WTC11 (cell line): Measurements from ENCODE around the gene MSGN1. TPM values are rescaled to one million over a fixed set of nuclear protein-coding genes. Genes with fewer than 3 reads are reported as not detected.

Experiments used
- ATAC-seq: fragments of 200-7000 bp; cut with Tn5 transposase; 2 replicates; pipeline ENCODE4 v1.10.0; 2021; ENCODE audit warnings: mild to moderate bottlenecking, moderate library complexity
- CTCF ChIA-PET: fragments of 300-600 bp; sonication (Branson Sonifier 250); formaldehyde crosslinking; loops from one replicate; lab custom pipeline; 2021; ENCODE audit warnings: antibody characterized with exemption; lab: Charles Lee
- POLR2A ChIA-PET: fragments of 350-600 bp; sonication (Branson Sonifier 250); formaldehyde crosslinking; loops from one replicate; lab custom pipeline; 2021; ENCODE audit warnings: antibody characterized with exemption; lab: Charles Lee
- DNase-seq: peaks from one replicate; pipeline ENCODE4 v3.0.0; 2021; ENCODE audit warnings: low spot score
- H3K27ac Mint-ChIP-seq: 2 replicates; pipeline ENCODE4 v1.8.0; 2021; ENCODE audit warnings: mixed read lengths
- H3K27me3 Mint-ChIP-seq: 2 replicates; pipeline ENCODE4 v1.8.0; 2021; ENCODE audit warnings: low read depth, mild to moderate bottlenecking, moderate library complexity, mixed read lengths
- H3K36me3 Mint-ChIP-seq: 2 replicates; pipeline ENCODE4 v1.8.0; 2021; ENCODE audit warnings: mixed read lengths
- H3K4me1 Mint-ChIP-seq: 2 replicates; pipeline ENCODE4 v1.8.0; 2022; ENCODE audit warnings: mixed read lengths
- H3K4me3 Mint-ChIP-seq: 2 replicates; pipeline ENCODE4 v1.8.0; 2021; ENCODE audit warnings: mild to moderate bottlenecking, moderate library complexity, mixed read lengths
- H3K9me3 Mint-ChIP-seq: 2 replicates; pipeline ENCODE4 v1.8.0; 2021; ENCODE audit warnings: mixed read lengths
- ELF4 ChIP-seq: sonication (generic); formaldehyde crosslinking; IDR thresholded peaks from 2 replicates; pipeline ENCODE4 v1.8.1; 2022; ENCODE audit warnings: low read depth, mild to moderate bottlenecking, moderate library complexity, missing genetic modification reagents
- ESRRA ChIP-seq: sonication (generic); formaldehyde crosslinking; IDR thresholded peaks from 2 replicates; pipeline ENCODE4 v1.8.1; 2022; ENCODE audit warnings: mild to moderate bottlenecking, missing genetic modification reagents, borderline replicate concordance
- FOXJ3 ChIP-seq: sonication (generic); formaldehyde crosslinking; IDR thresholded peaks from 2 replicates; pipeline ENCODE4 v1.9.0; 2021; ENCODE audit warnings: missing genetic modification reagents, mild to moderate bottlenecking, borderline replicate concordance
- FOXK1 ChIP-seq: sonication (generic); formaldehyde crosslinking; IDR thresholded peaks from 2 replicates; pipeline ENCODE4 v1.8.0; 2022; ENCODE audit warnings: mild to moderate bottlenecking, moderate library complexity, missing genetic modification reagents
- GABPB1 ChIP-seq: sonication (generic); formaldehyde crosslinking; IDR thresholded peaks from 2 replicates; pipeline ENCODE4 v1.8.1; 2023; ENCODE audit warnings: mild to moderate bottlenecking, missing genetic modification reagents
- HMGA2 ChIP-seq: fragments of 250-450 bp; sonication (Bioruptor Pico); IDR thresholded peaks from 2 replicates; pipeline ENCODE4 v1.4.0; 2021; ENCODE audit warnings: mild to moderate bottlenecking, moderate library complexity
- IRF2 ChIP-seq: sonication (generic); formaldehyde crosslinking; IDR thresholded peaks from 2 replicates; pipeline ENCODE4 v1.8.0; 2022; ENCODE audit warnings: low read depth, missing genetic modification reagents, borderline replicate concordance
- MYBL2 ChIP-seq: sonication (generic); formaldehyde crosslinking; IDR thresholded peaks from 2 replicates; pipeline ENCODE4 v1.8.1; 2023; ENCODE audit warnings: mild to moderate bottlenecking, moderate library complexity, missing genetic modification reagents
- NFATC4 ChIP-seq: fragments of 250-450 bp; sonication (Bioruptor Pico); IDR thresholded peaks from 2 replicates; pipeline ENCODE4 v1.9.0; 2021; ENCODE audit warnings: mild to moderate bottlenecking
- NFYB ChIP-seq: sonication (generic); formaldehyde crosslinking; conservative IDR thresholded peaks from 2 replicates; pipeline ENCODE4 v1.8.0; 2022; ENCODE audit warnings: low read depth, missing genetic modification reagents
- NR2C2 ChIP-seq: sonication (generic); formaldehyde crosslinking; IDR thresholded peaks from 2 replicates; pipeline ENCODE4 v1.8.0; 2022; ENCODE audit warnings: mild to moderate bottlenecking, missing genetic modification reagents
- TEAD1 ChIP-seq: sonication (generic); formaldehyde crosslinking; IDR thresholded peaks from 2 replicates; pipeline ENCODE4 v1.8.0; 2022; ENCODE audit warnings: mild to moderate bottlenecking, missing genetic modification reagents
- ZBTB21 ChIP-seq: sonication (generic); formaldehyde crosslinking; IDR thresholded peaks from 2 replicates; pipeline ENCODE4 v1.8.1; 2023; ENCODE audit warnings: mild to moderate bottlenecking, missing genetic modification reagents, borderline replicate concordance
- ZNF121 ChIP-seq: sonication (generic); formaldehyde crosslinking; IDR thresholded peaks from 2 replicates; pipeline ENCODE4 v1.8.0; 2023; ENCODE audit warnings: missing genetic modification reagents
- ZNF232 ChIP-seq: sonication (generic); formaldehyde crosslinking; IDR thresholded peaks from 2 replicates; pipeline ENCODE4 v1.8.0; 2022; ENCODE audit warnings: mild to moderate bottlenecking, missing genetic modification reagents
- ZNF317 ChIP-seq: sonication (generic); formaldehyde crosslinking; IDR thresholded peaks from 2 replicates; pipeline ENCODE4 v1.8.1; 2023; ENCODE audit warnings: low read depth, mild to moderate bottlenecking, moderate library complexity, missing genetic modification reagents, borderline replicate concordance
- ZNF416 ChIP-seq: fragments of 250-450 bp; sonication (Bioruptor Pico); IDR thresholded peaks from 2 replicates; pipeline ENCODE4 v1.9.0; 2021; ENCODE audit warnings: mild to moderate bottlenecking, inconsistent platforms
- total RNA-seq: library from RNA; stranded (reverse); gene quantifications from 3 replicates; pipeline ENCODE4 v1.2.3, GENCODE V29; 2021
- TF ChIP-seq, protein P1 (sequence below): sonication (generic); formaldehyde crosslinking; IDR thresholded peaks from 2 replicates; pipeline ENCODE4 v1.8.1; 2022; ENCODE audit warnings: low read depth, missing genetic modification reagents, borderline replicate concordance
- TF ChIP-seq, protein P2 (sequence below): sonication (generic); formaldehyde crosslinking; IDR thresholded peaks from 2 replicates; pipeline ENCODE4 v1.8.1; 2023; ENCODE audit warnings: mild to moderate bottlenecking, missing genetic modification reagents, moderate library complexity
- TF ChIP-seq, protein P3 (sequence below): fragments of 250-450 bp; sonication (Bioruptor Pico); IDR thresholded peaks from 2 replicates; pipeline ENCODE4 v1.9.0; 2021; ENCODE audit warnings: mild to moderate bottlenecking
- TF ChIP-seq, protein P4 (sequence below): fragments of 250-450 bp; sonication (Bioruptor Pico); IDR thresholded peaks from 2 replicates; pipeline ENCODE4 v1.9.0; 2021; ENCODE audit warnings: moderate library complexity, mild to moderate bottlenecking, inconsistent platforms, borderline replicate concordance
- TF ChIP-seq, protein P5 (sequence below): sonication (generic); formaldehyde crosslinking; IDR thresholded peaks from 2 replicates; pipeline ENCODE4 v1.8.1; 2022; ENCODE audit warnings: low read depth, mild to moderate bottlenecking, moderate library complexity, missing genetic modification reagents, borderline replicate concordance
- TF ChIP-seq, protein P6 (sequence below): fragments of 250-450 bp; sonication (Bioruptor Pico); IDR thresholded peaks from 2 replicates; pipeline ENCODE4 v1.9.0; 2021; ENCODE audit warnings: mild to moderate bottlenecking

MSGN1 gene
- total RNA-seq, 1 experiment from 2014 or later: not detected

DNA sequence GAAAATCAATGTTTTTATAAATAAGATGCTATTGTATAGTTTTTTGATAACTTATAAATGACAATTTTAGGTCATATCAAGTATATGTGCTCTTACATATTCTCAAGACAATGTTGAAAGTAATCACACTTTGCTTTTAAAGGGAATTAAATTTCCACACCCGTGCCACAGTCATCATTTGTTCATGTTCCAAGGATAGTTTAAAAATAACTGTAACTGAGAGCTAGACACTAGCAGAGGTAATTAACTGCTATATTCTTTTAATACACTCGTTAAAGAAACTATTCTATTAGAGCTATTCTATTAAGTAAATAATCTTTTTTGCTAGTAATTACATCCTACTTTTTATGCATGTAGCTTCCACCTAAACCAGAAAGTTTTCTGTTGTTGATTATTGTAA lies 44.3 kb upstream of the MSGN1 start:
- peaks cover 17% of the 10 kb centered on the region for H3K36me3 Mint-ChIP-seq
- TF ChIP-seq IRF2 (CRISPR knock-in tag) (no peak), FOXK1 (CRISPR knock-in tag) (no peak), ZNF232 (CRISPR knock-in tag) (no peak), NFATC4 (CRISPR knock-in tag) (no peak), TEAD1 (CRISPR knock-in tag) (no peak)
- TF ChIP-seq, protein P1, sequence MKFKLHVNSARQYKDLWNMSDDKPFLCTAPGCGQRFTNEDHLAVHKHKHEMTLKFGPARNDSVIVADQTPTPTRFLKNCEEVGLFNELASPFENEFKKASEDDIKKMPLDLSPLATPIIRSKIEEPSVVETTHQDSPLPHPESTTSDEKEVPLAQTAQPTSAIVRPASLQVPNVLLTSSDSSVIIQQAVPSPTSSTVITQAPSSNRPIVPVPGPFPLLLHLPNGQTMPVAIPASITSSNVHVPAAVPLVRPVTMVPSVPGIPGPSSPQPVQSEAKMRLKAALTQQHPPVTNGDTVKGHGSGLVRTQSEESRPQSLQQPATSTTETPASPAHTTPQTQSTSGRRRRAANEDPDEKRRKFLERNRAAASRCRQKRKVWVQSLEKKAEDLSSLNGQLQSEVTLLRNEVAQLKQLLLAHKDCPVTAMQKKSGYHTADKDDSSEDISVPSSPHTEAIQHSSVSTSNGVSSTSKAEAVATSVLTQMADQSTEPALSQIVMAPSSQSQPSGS: no peak
- no peaks in the 10 kb centered on the region for H3K4me1 Mint-ChIP-seq
- no peak for ATAC-seq
- no peaks in the 10 kb centered on the region for H3K9me3 Mint-ChIP-seq
- H3K4me3 Mint-ChIP-seq: no peak overlapping the region
- ChIA-PET POLR2A (no interaction called here), CTCF (no interaction called here)
- H3K27ac Mint-ChIP-seq: no peak overlapping the region
- no peaks in the 10 kb centered on the region for H3K27me3 Mint-ChIP-seq
- no peak for DNase-seq

DNA sequence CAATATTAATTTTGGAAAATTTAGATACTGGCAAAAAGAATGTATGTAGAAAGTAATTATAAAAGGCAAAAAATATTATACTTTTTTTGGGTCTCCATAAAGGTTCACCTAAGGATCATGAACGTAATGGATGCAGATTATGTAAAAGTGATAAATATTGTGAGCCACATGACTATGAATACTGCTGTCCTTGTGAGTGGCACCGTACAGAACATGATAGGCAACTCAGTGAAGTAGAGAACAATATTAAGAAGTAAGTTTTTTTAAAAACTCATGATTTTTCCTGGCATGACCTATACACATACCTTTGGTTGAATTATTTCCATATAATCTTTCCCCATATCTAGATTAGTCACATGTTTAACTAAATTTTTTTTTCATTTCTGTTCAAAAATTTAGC lies 43.7 kb upstream of the MSGN1 start:
- Mint-ChIP-seq H3K9me3 (no peaks in the 10 kb centered on the region), H3K4me1 (no peaks in the 10 kb centered on the region), H3K4me3 (no peak overlapping the region), H3K27me3 (no peaks in the 10 kb centered on the region), H3K27ac (no peak overlapping the region), H3K36me3 (peaks cover 16% of the 10 kb centered on the region)
- TF ChIP-seq, protein P2, sequence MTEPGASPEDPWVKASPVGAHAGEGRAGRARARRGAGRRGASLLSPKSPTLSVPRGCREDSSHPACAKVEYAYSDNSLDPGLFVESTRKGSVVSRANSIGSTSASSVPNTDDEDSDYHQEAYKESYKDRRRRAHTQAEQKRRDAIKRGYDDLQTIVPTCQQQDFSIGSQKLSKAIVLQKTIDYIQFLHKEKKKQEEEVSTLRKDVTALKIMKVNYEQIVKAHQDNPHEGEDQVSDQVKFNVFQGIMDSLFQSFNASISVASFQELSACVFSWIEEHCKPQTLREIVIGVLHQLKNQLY (CRISPR knock-in tag): no peak
- no peak for TF ChIP-seq ZNF416 (CRISPR knock-in tag)
- TF ChIP-seq ZBTB21: no peak
- TF ChIP-seq, protein P3, sequence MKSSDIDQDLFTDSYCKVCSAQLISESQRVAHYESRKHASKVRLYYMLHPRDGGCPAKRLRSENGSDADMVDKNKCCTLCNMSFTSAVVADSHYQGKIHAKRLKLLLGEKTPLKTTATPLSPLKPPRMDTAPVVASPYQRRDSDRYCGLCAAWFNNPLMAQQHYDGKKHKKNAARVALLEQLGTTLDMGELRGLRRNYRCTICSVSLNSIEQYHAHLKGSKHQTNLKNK (CRISPR knock-in tag): no peak
- no peak for TF ChIP-seq ESRRA
- TF ChIP-seq NFYB (CRISPR knock-in tag): no peak
- TF ChIP-seq, protein P4, sequence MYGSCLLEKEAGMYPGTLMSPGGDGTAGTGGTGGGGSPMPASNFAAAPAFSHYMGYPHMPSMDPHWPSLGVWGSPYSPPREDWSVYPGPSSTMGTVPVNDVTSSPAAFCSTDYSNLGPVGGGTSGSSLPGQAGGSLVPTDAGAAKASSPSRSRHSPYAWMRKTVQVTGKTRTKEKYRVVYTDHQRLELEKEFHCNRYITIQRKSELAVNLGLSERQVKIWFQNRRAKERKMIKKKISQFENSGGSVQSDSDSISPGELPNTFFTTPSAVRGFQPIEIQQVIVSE (CRISPR knock-in tag): no peak
- no peak for TF ChIP-seq TEAD1 (CRISPR knock-in tag)
- TF ChIP-seq HMGA2: no peak
- TF ChIP-seq, protein P5, sequence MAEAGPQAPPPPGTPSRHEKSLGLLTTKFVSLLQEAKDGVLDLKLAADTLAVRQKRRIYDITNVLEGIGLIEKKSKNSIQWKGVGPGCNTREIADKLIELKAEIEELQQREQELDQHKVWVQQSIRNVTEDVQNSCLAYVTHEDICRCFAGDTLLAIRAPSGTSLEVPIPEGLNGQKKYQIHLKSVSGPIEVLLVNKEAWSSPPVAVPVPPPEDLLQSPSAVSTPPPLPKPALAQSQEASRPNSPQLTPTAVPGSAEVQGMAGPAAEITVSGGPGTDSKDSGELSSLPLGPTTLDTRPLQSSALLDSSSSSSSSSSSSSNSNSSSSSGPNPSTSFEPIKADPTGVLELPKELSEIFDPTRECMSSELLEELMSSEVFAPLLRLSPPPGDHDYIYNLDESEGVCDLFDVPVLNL: no peak
- TF ChIP-seq, protein P6, sequence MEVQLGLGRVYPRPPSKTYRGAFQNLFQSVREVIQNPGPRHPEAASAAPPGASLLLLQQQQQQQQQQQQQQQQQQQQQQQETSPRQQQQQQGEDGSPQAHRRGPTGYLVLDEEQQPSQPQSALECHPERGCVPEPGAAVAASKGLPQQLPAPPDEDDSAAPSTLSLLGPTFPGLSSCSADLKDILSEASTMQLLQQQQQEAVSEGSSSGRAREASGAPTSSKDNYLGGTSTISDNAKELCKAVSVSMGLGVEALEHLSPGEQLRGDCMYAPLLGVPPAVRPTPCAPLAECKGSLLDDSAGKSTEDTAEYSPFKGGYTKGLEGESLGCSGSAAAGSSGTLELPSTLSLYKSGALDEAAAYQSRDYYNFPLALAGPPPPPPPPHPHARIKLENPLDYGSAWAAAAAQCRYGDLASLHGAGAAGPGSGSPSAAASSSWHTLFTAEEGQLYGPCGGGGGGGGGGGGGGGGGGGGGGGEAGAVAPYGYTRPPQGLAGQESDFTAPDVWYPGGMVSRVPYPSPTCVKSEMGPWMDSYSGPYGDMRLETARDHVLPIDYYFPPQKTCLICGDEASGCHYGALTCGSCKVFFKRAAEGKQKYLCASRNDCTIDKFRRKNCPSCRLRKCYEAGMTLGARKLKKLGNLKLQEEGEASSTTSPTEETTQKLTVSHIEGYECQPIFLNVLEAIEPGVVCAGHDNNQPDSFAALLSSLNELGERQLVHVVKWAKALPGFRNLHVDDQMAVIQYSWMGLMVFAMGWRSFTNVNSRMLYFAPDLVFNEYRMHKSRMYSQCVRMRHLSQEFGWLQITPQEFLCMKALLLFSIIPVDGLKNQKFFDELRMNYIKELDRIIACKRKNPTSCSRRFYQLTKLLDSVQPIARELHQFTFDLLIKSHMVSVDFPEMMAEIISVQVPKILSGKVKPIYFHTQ (CRISPR knock-in tag): no peak
- TF ChIP-seq FOXJ3 (CRISPR knock-in tag): no peak
- no peak for TF ChIP-seq ZNF121 (CRISPR knock-in tag)
- no peak for TF ChIP-seq MYBL2 (CRISPR knock-in tag)
- TF ChIP-seq ZNF317 (CRISPR knock-in tag): no peak
- no peak for TF ChIP-seq ELF4 (CRISPR knock-in tag)
- no peak for TF ChIP-seq GABPB1
- TF ChIP-seq NR2C2 (CRISPR knock-in tag): no peak
- ATAC-seq (no peak), DNase-seq (no peak)
- ChIA-PET CTCF (no interaction called here), POLR2A (no interaction called here)
